Smooth muscle cell (in vitro differentiated cells): ENCODE data around the gene DGKD. TPM values are rescaled to one million over a fixed set of nuclear protein-coding genes. Genes with fewer than 3 reads are reported as not detected.

Experiments
- DNase-seq: peaks from one replicate; lab custom pipeline; 2025; ENCODE audit not compliant: unreplicated experiment; lab: John Stamatoyannopoulos, UW
- H2AFZ ChIP-seq: fragments of 200-600 bp; sonication (generic); 2 replicates; pipeline ENCODE4 v1.6.0; 2016; ENCODE audit warnings: antibody characterized with exemption, low read depth, mild to moderate bottlenecking
- H3F3A ChIP-seq: fragments of 200-600 bp; sonication (generic); 2 replicates; pipeline ENCODE4 v1.6.0; 2017; ENCODE audit warnings: antibody characterized with exemption, low read depth
- H3K27ac ChIP-seq: fragments of 200-600 bp; sonication (generic); 2 replicates; pipeline ENCODE4 v1.5.1; 2016; ENCODE audit warnings: low read depth, mild to moderate bottlenecking
- H3K27me3 ChIP-seq: fragments of 200-600 bp; sonication (generic); 2 replicates; pipeline ENCODE4 v1.6.1; 2016; ENCODE audit warnings: low read depth, mild to moderate bottlenecking
- H3K36me3 ChIP-seq: fragments of 200-600 bp; sonication (generic); 2 replicates; pipeline ENCODE4 v1.5.1; 2016; ENCODE audit warnings: low read depth
- H3K4me1 ChIP-seq: fragments of 200-600 bp; sonication (generic); 2 replicates; pipeline ENCODE4 v1.5.1; 2016; ENCODE audit warnings: low read depth
- H3K4me2 ChIP-seq: fragments of 200-600 bp; sonication (generic); 2 replicates; pipeline ENCODE4 v1.6.0; 2016; ENCODE audit warnings: mild to moderate bottlenecking
- H3K4me3 ChIP-seq: fragments of 200-600 bp; sonication (generic); 2 replicates; pipeline ENCODE4 v1.5.1; 2016; ENCODE audit warnings: mild to moderate bottlenecking
- H3K79me2 ChIP-seq: fragments of 200-600 bp; sonication (generic); 2 replicates; pipeline ENCODE4 v1.6.0; 2016; ENCODE audit warnings: low read depth, mild to moderate bottlenecking
- H3K9ac ChIP-seq: fragments of 200-600 bp; sonication (generic); 2 replicates; pipeline ENCODE4 v1.6.0; 2016; ENCODE audit warnings: low read depth
- H3K9me3 ChIP-seq: fragments of 200-600 bp; sonication (generic); replicated peaks from 2 replicates; pipeline ENCODE4 v1.5.1; 2016; ENCODE audit warnings: low read depth
- H4K20me1 ChIP-seq: fragments of 200-600 bp; sonication (generic); 2 replicates; pipeline ENCODE4 v1.6.0; 2016; ENCODE audit warnings: low read depth
- CTCF ChIP-seq: fragments of 200-600 bp; sonication (generic); IDR thresholded peaks from 2 replicates; pipeline ENCODE4 v1.5.1; 2017; ENCODE audit warnings: borderline replicate concordance, mild to moderate bottlenecking, antibody characterized with exemption; ENCODE audit not compliant: insufficient read depth, poor library complexity, severe bottlenecking
- WGBS: methylation state at CpG from one replicate; pipeline ENCODE4 v1.1.7; 2016; ENCODE audit warnings: low lambda C conversion rate; 5-methylcytosine and 5-hydroxymethylcytosine counted together
- polyA plus RNA-seq: library from polyadenylated mRNA; unstranded; fragments of >200 nt; fragmentation: Nextera tagmentation; extraction: Ambion mirVana; gene quantifications from 2 replicates; pipeline ENCODE4 v1.2.1, GENCODE V29; 2016
- total RNA-seq: library from RNA; depleted of rRNA; stranded (reverse); fragments of >200 nt; gene quantifications from 2 replicates; pipeline ENCODE4 v1.2.3, GENCODE V29; 2014

DGKD gene
- total and polyA plus RNA-seq, 2 experiments from 2014 or later: 12.2 to 14.2 TPM

- Histone ChIP-seq H2AFZ (no peak overlapping the region), H4K20me1 (no peaks in the 10 kb centered on the region), H3K79me2 (peaks cover 28% of the 10 kb centered on the region), H3K9me3 (peaks cover 4% of the 10 kb centered on the region), H3K4me1 (peaks cover 6% of the 10 kb centered on the region), H3K27ac (no peak overlapping the region), H3K27me3 (no peaks in the 10 kb centered on the region), H3F3A (peaks cover 19% of the 10 kb centered on the region), H3K9ac (no peak overlapping the region), H3K36me3 (peaks cover 6% of the 10 kb centered on the region), H3K4me2 (no peak overlapping the region), H3K4me3 (no peak overlapping the region)
- 100% methylated on average over 1 of the region's 1 CpG for WGBS
- no peak for DNase-seq
- TF ChIP-seq CTCF: no peak
Observed at GRCh38 chr2:233411162-233411561, 56.9 kb downstream of the DGKD start.

GRCh38 chr2:233412405-233412804 is 58.1 kb downstream of the DGKD start:
- no peak overlapping the region for H2AFZ ChIP-seq
- no peak overlapping the region for H3K9ac ChIP-seq
- peaks cover 19% of the 10 kb centered on the region for H3F3A ChIP-seq
- DNase-seq: no peak
- no peaks in the 10 kb centered on the region for H4K20me1 ChIP-seq
- no peak overlapping the region for H3K4me2 ChIP-seq
- no peak overlapping the region for H3K4me3 ChIP-seq
- 98% methylated on average over 3 of the region's 3 CpGs for WGBS
- TF ChIP-seq CTCF: no peak
- peaks cover 6% of the 10 kb centered on the region for H3K4me1 ChIP-seq
- H3K9me3 ChIP-seq: peaks cover 4% of the 10 kb centered on the region
- H3K79me2 ChIP-seq: peaks cover 28% of the 10 kb centered on the region
- peaks cover 6% of the 10 kb centered on the region for H3K36me3 ChIP-seq
- peak overlapping the region; percentile 95 for H3K27ac ChIP-seq
- H3K27me3 ChIP-seq: no peaks in the 10 kb centered on the region

GRCh38 chr2:233413046-233413445 is 58.8 kb downstream of the DGKD start:
- peak overlapping the region; percentile 95 for H3K27ac ChIP-seq
- H3K4me2 ChIP-seq: peak overlapping the region; percentile 51
- peaks cover 6% of the 10 kb centered on the region for H3K36me3 ChIP-seq
- H4K20me1 ChIP-seq: no peaks in the 10 kb centered on the region
- TF ChIP-seq CTCF: no peak
- peaks cover 4% of the 10 kb centered on the region for H3K9me3 ChIP-seq
- H3K4me1 ChIP-seq: peaks cover 6% of the 10 kb centered on the region
- peak overlapping the region; percentile 80 for H3K9ac ChIP-seq
- WGBS: 81% methylated on average over 4 of the region's 4 CpGs
- H3K79me2 ChIP-seq: peaks cover 35% of the 10 kb centered on the region
- H3F3A ChIP-seq: peaks cover 19% of the 10 kb centered on the region
- no peak overlapping the region for H3K4me3 ChIP-seq
- no peaks in the 10 kb centered on the region for H3K27me3 ChIP-seq
- no peak for DNase-seq
- H2AFZ ChIP-seq: no peak overlapping the region

- Histone ChIP-seq H3K4me2 (peak overlapping the region; percentile 70), H3K9ac (peak overlapping the region; percentile 84), H2AFZ (no peak overlapping the region), H3K27ac (peak overlapping the region; percentile 95), H3K79me2 (peaks cover 42% of the 10 kb centered on the region), H3K4me1 (peaks cover 6% of the 10 kb centered on the region), H3F3A (peaks cover 17% of the 10 kb centered on the region), H3K4me3 (no peak overlapping the region), H3K9me3 (peaks cover 4% of the 10 kb centered on the region), H3K36me3 (peaks cover 6% of the 10 kb centered on the region), H3K27me3 (no peaks in the 10 kb centered on the region), H4K20me1 (no peaks in the 10 kb centered on the region)
- TF ChIP-seq CTCF: no peak
- 32% methylated on average over 9 of the region's 9 CpGs for WGBS
- DNase-seq: peak; percentile 14
Observed at GRCh38 chr2:233413559-233414272, 59.4 kb downstream of the DGKD start.
